ENCODE measurements around the gene TCN2. TPM values are rescaled to one million over a fixed set of nuclear protein-coding genes. Genes with fewer than 3 reads are reported as not detected.

TCN2 gene
- total RNA-seq, 1 experiment from 2014 or later, result 11.0 TPM

- CTCF ChIA-PET, result interaction anchor here (0.6 to 1.1 kb wide), 6 partner anchors 11 to 216 kb away, joined by 3 to 13 read pairs (median 4); partner anchors contain the start of gene PES1
- TF ChIP-seq CTCF (IDR thresholded peaks at IDR 0.05; ENCODE audit: unreplicated experiment), result peak; percentile 63
- no TSS peak for BruUV-seq (replicated peaks)
- Mint-ChIP-seq H3K36me3 (ENCODE audit: insufficient read depth, unreplicated experiment) (peaks cover 11% of the 10 kb centered on the region), H3K27me3 (ENCODE audit: unreplicated experiment) (no peaks in the 10 kb centered on the region), H3K27ac (ENCODE audit: unreplicated experiment) (no peak overlapping the region), H3K9me3 (ENCODE audit: low read depth, unreplicated experiment) (no peaks in the 10 kb centered on the region), H3K4me1 (ENCODE audit: low read depth, unreplicated experiment) (peaks cover 11% of the 10 kb centered on the region), H3K4me3 (ENCODE audit: low read depth, unreplicated experiment) (no peak overlapping the region)
- DNase-seq, result peak; percentile 31
- intact Hi-C loops (cut with micrococcal nuclease; ENCODE audit: unreplicated experiment), result loop anchor here (2.0 kb wide), 1 partner anchor 157 kb away; no protein-coding TSS in a partner anchor
These were observed 4.9 kb upstream of the TCN2 start for GRCh38 chr22:30602049-30602448.

- Mint-ChIP-seq H3K27me3 (ENCODE audit: unreplicated experiment) (no peaks in the 10 kb centered on the region), H3K27ac (ENCODE audit: unreplicated experiment) (no peak overlapping the region), H3K36me3 (ENCODE audit: insufficient read depth, unreplicated experiment) (peaks cover 15% of the 10 kb centered on the region), H3K9me3 (ENCODE audit: low read depth, unreplicated experiment) (no peaks in the 10 kb centered on the region), H3K4me1 (ENCODE audit: low read depth, unreplicated experiment) (peaks cover 28% of the 10 kb centered on the region), H3K4me3 (ENCODE audit: low read depth, unreplicated experiment) (no peak overlapping the region)
- intact Hi-C loops (cut with micrococcal nuclease; ENCODE audit: unreplicated experiment), result loop anchor here (2.0 kb wide), 1 partner anchor 159 kb away; no protein-coding TSS in a partner anchor
- CTCF ChIA-PET, result interaction anchor here (1.1 kb wide), 1 partner anchor 159 kb away, joined by 3 read pairs; no protein-coding TSS in a partner anchor
- TF ChIP-seq CTCF (IDR thresholded peaks at IDR 0.05; ENCODE audit: unreplicated experiment), result no peak
- DNase-seq, result no peak
- no TSS peak for BruUV-seq (replicated peaks)
These were observed 3.2 kb upstream of the TCN2 start for GRCh38 chr22:30603801-30604200.

- Mint-ChIP-seq H3K4me1 (ENCODE audit: low read depth, unreplicated experiment) (peaks cover 37% of the 10 kb centered on the region), H3K27me3 (ENCODE audit: unreplicated experiment) (no peaks in the 10 kb centered on the region), H3K27ac (ENCODE audit: unreplicated experiment) (no peak overlapping the region), H3K9me3 (ENCODE audit: low read depth, unreplicated experiment) (no peaks in the 10 kb centered on the region), H3K36me3 (ENCODE audit: insufficient read depth, unreplicated experiment) (peaks cover 15% of the 10 kb centered on the region), H3K4me3 (ENCODE audit: low read depth, unreplicated experiment) (no peak overlapping the region)
- CTCF ChIA-PET, result interaction anchor here (0.6 to 1.1 kb wide), 4 partner anchors 100 to 457 kb away, joined by 3 to 5 read pairs (median 3); no protein-coding TSS in a partner anchor
- no TSS peak for BruUV-seq (replicated peaks)
- TF ChIP-seq CTCF (IDR thresholded peaks at IDR 0.05; ENCODE audit: unreplicated experiment), result no peak
- DNase-seq, result no peak
- intact Hi-C loops (cut with micrococcal nuclease; ENCODE audit: unreplicated experiment), result no loop called here
These were observed 2.3 kb upstream of the TCN2 start for GRCh38 chr22:30604723-30605122.

- BruUV-seq (replicated peaks), result no TSS peak
- no peak overlapping the region for H3K27ac Mint-ChIP-seq (ENCODE audit: unreplicated experiment)
- no peaks in the 10 kb centered on the region for H3K27me3 Mint-ChIP-seq (ENCODE audit: unreplicated experiment)
- CTCF ChIA-PET, result interaction anchor here (0.8 to 2.3 kb wide), 4 partner anchors 29 to 153 kb away, joined by 3 to 12 read pairs (median 8); no protein-coding TSS in a partner anchor
- peaks cover 15% of the 10 kb centered on the region for H3K36me3 Mint-ChIP-seq (ENCODE audit: insufficient read depth, unreplicated experiment)
- H3K4me1 Mint-ChIP-seq (ENCODE audit: low read depth, unreplicated experiment), result peaks cover 38% of the 10 kb centered on the region
- intact Hi-C loops (cut with micrococcal nuclease; ENCODE audit: unreplicated experiment), result no loop called here
- peak overlapping the region; percentile 79 for H3K4me3 Mint-ChIP-seq (ENCODE audit: low read depth, unreplicated experiment)
- DNase-seq, result peak; percentile 71
- H3K9me3 Mint-ChIP-seq (ENCODE audit: low read depth, unreplicated experiment), result no peaks in the 10 kb centered on the region
- peak; percentile 70 for TF ChIP-seq CTCF (IDR thresholded peaks at IDR 0.05; ENCODE audit: unreplicated experiment)
These were observed 1.4 kb upstream of the TCN2 start for GRCh38 chr22:30605449-30606110.
